Measurements from ENCODE around the gene PKP3. TPM values are rescaled to one million over a fixed set of nuclear protein-coding genes. Genes with fewer than 3 reads are reported as not detected.

PKP3 gene
- total and polyA plus RNA-seq, 3 donors from 2014 or later, result 1.2 to 3.1 (median 1.6) TPM

DNA sequence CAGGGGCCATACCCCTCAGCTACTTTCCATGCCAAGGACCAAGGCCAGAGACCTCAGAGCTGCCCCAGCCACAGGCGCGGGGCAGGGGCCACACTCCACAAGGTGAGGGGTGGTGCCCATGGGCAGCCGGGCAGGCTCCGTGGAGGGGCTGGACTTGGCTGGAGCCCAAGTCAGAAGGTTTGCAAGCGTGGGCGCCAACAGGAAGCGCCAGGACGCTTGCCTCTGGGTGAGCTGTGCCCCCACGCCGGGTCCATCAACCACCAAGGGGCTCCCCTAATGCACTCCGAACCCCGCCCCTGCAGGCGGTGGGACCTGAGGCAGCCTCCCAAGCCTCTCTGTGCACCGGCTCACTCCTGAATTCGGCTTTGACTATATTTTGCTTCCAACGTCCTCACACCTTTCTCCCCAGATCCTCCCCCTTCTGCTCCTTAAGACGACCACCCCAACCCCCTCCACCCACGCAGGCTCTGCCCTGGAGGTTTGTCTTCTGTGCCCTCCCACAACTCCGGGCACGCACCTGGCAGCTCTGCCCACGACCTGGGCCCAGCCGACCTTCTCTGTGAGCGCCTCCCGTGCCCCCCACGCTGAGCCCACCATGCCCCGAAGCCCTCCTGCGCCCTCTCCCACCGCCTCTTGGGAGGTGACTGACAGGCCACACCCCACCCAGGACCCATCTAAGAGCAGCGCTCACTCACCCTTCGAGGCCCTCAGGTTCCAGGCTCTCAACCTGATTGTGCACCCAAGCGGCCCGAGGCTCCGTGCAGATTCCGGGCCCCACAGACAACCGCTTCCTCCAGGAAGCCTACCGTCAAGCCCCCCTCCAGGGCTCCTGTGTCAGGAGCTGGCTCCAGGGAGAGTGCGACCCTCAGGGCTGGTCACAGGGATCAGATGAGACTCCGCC lies 2.6 kb upstream of the PKP3 start:
- no peak for DNase-seq
- no peak for TF ChIP-seq POLR2A (IDR thresholded peaks at IDR 0.05)
- TF ChIP-seq, protein P1, sequence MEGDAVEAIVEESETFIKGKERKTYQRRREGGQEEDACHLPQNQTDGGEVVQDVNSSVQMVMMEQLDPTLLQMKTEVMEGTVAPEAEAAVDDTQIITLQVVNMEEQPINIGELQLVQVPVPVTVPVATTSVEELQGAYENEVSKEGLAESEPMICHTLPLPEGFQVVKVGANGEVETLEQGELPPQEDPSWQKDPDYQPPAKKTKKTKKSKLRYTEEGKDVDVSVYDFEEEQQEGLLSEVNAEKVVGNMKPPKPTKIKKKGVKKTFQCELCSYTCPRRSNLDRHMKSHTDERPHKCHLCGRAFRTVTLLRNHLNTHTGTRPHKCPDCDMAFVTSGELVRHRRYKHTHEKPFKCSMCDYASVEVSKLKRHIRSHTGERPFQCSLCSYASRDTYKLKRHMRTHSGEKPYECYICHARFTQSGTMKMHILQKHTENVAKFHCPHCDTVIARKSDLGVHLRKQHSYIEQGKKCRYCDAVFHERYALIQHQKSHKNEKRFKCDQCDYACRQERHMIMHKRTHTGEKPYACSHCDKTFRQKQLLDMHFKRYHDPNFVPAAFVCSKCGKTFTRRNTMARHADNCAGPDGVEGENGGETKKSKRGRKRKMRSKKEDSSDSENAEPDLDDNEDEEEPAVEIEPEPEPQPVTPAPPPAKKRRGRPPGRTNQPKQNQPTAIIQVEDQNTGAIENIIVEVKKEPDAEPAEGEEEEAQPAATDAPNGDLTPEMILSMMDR (IDR thresholded peaks at IDR 0.05), result no peak
- Histone ChIP-seq H3K4me1 (peaks cover 2% of the 10 kb centered on the region), H3K27ac (no peak overlapping the region), H3K27me3 (no peaks in the 10 kb centered on the region), H3K9me3 (no peaks in the 10 kb centered on the region), H3K4me3 (no peak overlapping the region), H3K36me3 (ENCODE audit: low read depth, missing control alignments) (no peaks in the 10 kb centered on the region)
- intact Hi-C loops (cut with DNase I; ENCODE audit: low total_unique reads), result no loop called here
- WGBS, 2 donors, result 76 to 79% methylated on average over 33 to 38 of the region's 38 CpGs

DNA sequence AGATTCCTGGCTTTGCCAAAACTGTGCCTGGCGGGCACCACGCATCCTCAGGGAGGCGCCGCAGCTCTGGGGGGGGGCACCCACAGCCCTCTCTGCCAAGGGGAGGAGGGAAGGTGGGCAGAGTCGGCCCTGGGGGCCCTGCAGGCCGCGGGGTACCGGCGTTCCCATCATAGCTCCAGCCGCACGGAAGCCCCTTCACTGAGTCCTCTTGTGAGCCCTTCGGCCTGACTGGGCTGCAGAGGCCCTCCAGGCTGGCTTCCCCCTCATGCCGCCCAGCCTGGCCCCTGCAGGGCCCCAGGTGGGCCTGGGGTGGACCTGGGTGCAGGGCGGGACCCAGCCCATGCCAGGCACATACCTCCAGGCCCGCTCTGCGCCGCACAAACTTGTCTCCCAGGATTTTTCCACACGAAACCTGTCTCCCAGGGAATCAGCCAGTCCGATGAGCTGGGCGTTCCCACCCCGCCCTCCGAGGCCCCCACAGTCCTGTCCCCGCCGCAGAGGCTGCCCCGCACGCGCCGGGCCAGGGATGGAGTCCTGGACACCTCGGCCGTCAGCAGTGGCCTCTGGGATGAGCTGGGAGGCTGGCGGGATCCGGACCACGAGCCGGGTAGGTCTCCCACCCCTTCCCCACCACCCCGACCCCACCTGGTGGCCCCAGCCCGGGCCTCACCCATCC lies 1.8 kb upstream of the PKP3 start:
- no peak for DNase-seq
- Histone ChIP-seq H3K4me3 (no peak overlapping the region), H3K36me3 (ENCODE audit: low read depth, missing control alignments) (no peaks in the 10 kb centered on the region), H3K4me1 (peaks cover 2% of the 10 kb centered on the region), H3K27me3 (no peaks in the 10 kb centered on the region), H3K27ac (no peak overlapping the region), H3K9me3 (no peaks in the 10 kb centered on the region)
- TF ChIP-seq, protein P1 (IDR thresholded peaks at IDR 0.05), result no peak
- TF ChIP-seq POLR2A (IDR thresholded peaks at IDR 0.05), result no peak
- WGBS, 2 donors, result 91 to 93% methylated on average over 12 to 36 of the region's 36 CpGs
- intact Hi-C loops (cut with DNase I; ENCODE audit: low total_unique reads), result no loop called here

DNA sequence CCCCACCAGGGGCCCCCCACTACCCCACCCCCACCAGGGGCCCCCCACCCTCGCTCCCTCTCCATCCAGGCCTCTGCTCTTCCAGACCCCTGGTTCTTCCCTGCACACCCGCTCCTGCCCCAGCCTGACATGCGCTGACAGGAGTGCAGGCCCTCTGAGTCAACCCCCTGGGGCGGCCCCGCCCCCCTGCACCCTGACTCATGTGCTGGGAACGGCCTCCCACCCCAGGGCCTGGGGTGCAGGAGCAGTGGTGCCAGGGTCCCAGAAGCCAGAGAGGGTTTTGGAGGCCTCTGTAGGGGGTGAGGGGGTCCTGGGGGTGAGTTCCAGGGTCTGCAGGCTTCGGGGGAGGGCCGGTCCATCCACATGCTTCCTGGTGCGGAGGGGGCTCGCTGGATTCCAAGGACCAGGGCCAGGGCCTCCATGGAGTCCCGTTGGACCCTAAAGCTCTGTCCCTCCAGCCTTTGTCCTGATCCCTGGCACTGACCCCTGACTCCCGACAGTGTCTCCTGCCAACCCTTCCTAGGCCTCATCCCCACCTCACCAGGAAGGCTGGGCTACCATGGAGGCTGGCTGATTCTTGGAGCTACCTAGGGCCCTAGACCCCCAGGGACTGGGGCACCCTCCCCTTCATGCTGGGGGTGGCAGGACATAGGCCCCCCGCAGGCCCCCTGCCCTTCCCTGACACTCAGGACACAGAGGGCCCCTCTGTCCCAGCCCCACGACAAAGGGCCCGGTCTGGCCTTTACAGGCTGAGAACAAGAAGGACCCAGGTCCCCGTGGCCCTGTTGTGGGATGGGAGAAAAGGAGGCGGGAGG lies 583 bp upstream of the PKP3 start:
- Histone ChIP-seq H3K4me3 (no peak overlapping the region), H3K27me3 (no peaks in the 10 kb centered on the region), H3K27ac (no peak overlapping the region), H3K4me1 (peaks cover 2% of the 10 kb centered on the region), H3K36me3 (ENCODE audit: low read depth, missing control alignments) (no peaks in the 10 kb centered on the region), H3K9me3 (no peaks in the 10 kb centered on the region)
- 88 to 100% methylated on average over 1 to 16 of the region's 17 CpGs for WGBS, 2 donors
- TF ChIP-seq, protein P1 (IDR thresholded peaks at IDR 0.05), result no peak
- TF ChIP-seq POLR2A (IDR thresholded peaks at IDR 0.05), result no peak
- DNase-seq, result no peak
- intact Hi-C loops (cut with DNase I; ENCODE audit: low total_unique reads), result no loop called here

DNA sequence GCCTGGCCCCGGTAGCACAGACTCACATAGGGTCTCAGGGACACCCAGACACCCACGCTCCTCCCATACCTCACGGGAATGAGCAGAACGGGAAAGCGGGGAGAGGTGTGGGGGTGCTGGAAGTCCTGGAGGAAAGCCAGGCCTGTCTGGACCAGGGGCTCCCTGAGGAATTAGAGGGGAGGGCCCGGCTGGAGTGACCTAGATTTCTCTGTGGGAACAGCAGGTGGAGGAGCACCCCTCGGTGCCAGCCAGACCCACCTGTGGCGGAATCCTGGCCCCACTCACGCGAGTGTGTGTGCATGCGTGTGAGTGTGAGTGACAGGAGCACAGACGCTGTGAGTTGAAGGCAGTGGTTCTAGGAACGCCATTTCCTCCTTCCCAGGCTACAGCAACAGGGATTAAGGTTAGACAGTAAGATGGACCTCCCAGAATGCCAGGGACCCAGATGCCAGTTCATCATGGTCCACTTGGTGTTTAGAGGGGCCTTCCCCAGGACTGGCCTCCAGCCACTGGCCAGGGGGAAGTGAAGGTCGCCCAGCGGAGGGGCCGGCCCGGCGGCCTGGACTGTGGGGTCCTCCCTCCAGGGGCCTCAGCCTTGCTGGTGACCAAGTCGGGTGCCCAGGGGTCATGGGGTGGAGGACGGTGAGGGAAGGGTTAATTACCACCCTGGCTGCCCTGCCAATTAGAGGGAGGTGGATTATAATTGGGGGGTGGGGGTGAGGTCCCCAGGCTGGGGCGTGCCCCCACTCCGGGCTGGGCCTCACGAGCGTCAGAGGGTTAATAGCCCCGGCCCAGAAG lies 1.0 kb downstream of the PKP3 start:
- Histone ChIP-seq H3K36me3 (ENCODE audit: low read depth, missing control alignments) (no peaks in the 10 kb centered on the region), H3K9me3 (no peaks in the 10 kb centered on the region), H3K27ac (no peak overlapping the region), H3K27me3 (no peaks in the 10 kb centered on the region), H3K4me3 (no peak overlapping the region), H3K4me1 (no peaks in the 10 kb centered on the region)
- WGBS, 2 donors, result 69 to 80% methylated on average over 15 to 25 of the region's 25 CpGs
- no peak for DNase-seq
- TF ChIP-seq, protein P1 (IDR thresholded peaks at IDR 0.05), result no peak
- no peak for TF ChIP-seq POLR2A (IDR thresholded peaks at IDR 0.05)
- intact Hi-C loops (cut with DNase I; ENCODE audit: low total_unique reads), result no loop called here

All from testis (tissue), 3 donors.